HepG2 (cell line): ENCODE data around the gene PMM2. TPM values are rescaled to one million over a fixed set of nuclear protein-coding genes. Genes with fewer than 3 reads are reported as not detected.

Experiments used
- ETV6 ChIP-seq: sonication (generic); formaldehyde crosslinking; conservative IDR thresholded peaks from 2 replicates; pipeline ENCODE4 v1.4.0; 2020; ENCODE audit warnings: missing genetic modification reagents
- FOXC1 ChIP-seq: sonication (generic); formaldehyde crosslinking; IDR thresholded peaks from 2 replicates; pipeline ENCODE4 v1.8.0; 2022; ENCODE audit warnings: mild to moderate bottlenecking, missing genetic modification reagents, borderline replicate concordance
- FOXK1 ChIP-seq: sonication (generic); formaldehyde crosslinking; IDR thresholded peaks from 2 replicates; pipeline ENCODE4 v1.4.0; 2020; ENCODE audit warnings: low read depth, missing genetic modification reagents, borderline replicate concordance
- HES4 ChIP-seq: sonication (generic); formaldehyde crosslinking; IDR thresholded peaks from 2 replicates; pipeline ENCODE4 v1.9.0; 2021; ENCODE audit warnings: mild to moderate bottlenecking, missing genetic modification reagents, borderline replicate concordance
- HNRNPL ChIP-seq: fragments of 200-400 bp; formaldehyde crosslinking; IDR thresholded peaks from 2 replicates; pipeline ENCODE4 v1.6.1; 2017; ENCODE audit warnings: mild to moderate bottlenecking, low read depth, low read length
- HOXA3 ChIP-seq: sonication (generic); formaldehyde crosslinking; IDR thresholded peaks from 2 replicates; pipeline ENCODE4 v1.5.0; 2020; ENCODE audit warnings: missing genetic modification reagents
- NFE2 ChIP-seq: sonication (generic); formaldehyde crosslinking; IDR thresholded peaks from 2 replicates; pipeline ENCODE4 v1.4.0; 2020; ENCODE audit warnings: missing genetic modification reagents
- NFKBIZ ChIP-seq: IDR thresholded peaks from 2 replicates; pipeline ENCODE4 v1.6.1; 2018; ENCODE audit warnings: missing genetic modification reagents, missing compliant biosample characterization
- NONO ChIP-seq, 2 experiments: fragments of 450-650 bp in 1 of 2; sonication (generic) in 1 of 2; formaldehyde crosslinking in 1 of 2; IDR thresholded peaks in 1 of 2; conservative IDR thresholded peaks in 1 of 2; 2 replicates each; pipeline versions ENCODE4 v1.6.1 to v1.8.0; 2017 to 2022; ENCODE audit warnings: mild to moderate bottlenecking in 1 of 2, missing genetic modification reagents in 1 of 2, moderate library complexity in 1 of 2
- NR1H2 ChIP-seq: sonication (generic); formaldehyde crosslinking; IDR thresholded peaks from 2 replicates; pipeline ENCODE4 v1.8.1; 2022; ENCODE audit warnings: low read depth, missing genetic modification reagents, borderline replicate concordance
- TSC22D2 ChIP-seq: sonication (generic); formaldehyde crosslinking; IDR thresholded peaks from 2 replicates; pipeline ENCODE4 v1.5.1; 2020; ENCODE audit warnings: missing genetic modification reagents, mild to moderate bottlenecking, borderline replicate concordance
- XBP1 ChIP-seq: sonication (generic); formaldehyde crosslinking; IDR thresholded peaks from 2 replicates; pipeline ENCODE4 v1.5.0; 2020; ENCODE audit warnings: missing genetic modification reagents
- ZFYVE20 ChIP-seq: sonication (generic); formaldehyde crosslinking; IDR thresholded peaks from 2 replicates; pipeline ENCODE4 v1.8.0; 2023; ENCODE audit warnings: low read depth, mild to moderate bottlenecking, moderate library complexity, missing genetic modification reagents, borderline replicate concordance
- ZNF180 ChIP-seq: sonication (generic); formaldehyde crosslinking; IDR thresholded peaks from 2 replicates; pipeline ENCODE4 v1.4.0; 2020; ENCODE audit warnings: low read depth, missing genetic modification reagents, borderline replicate concordance
- ZNF263 ChIP-seq: sonication (generic); formaldehyde crosslinking; IDR thresholded peaks from 2 replicates; pipeline ENCODE4 v1.4.0; 2020; ENCODE audit warnings: missing genetic modification reagents
- ZNF296 ChIP-seq: sonication (generic); formaldehyde crosslinking; conservative IDR thresholded peaks from 2 replicates; pipeline ENCODE4 v1.5.0; 2020; ENCODE audit warnings: mild to moderate bottlenecking, missing genetic modification reagents
- ZNF605 ChIP-seq: sonication (generic); formaldehyde crosslinking; IDR thresholded peaks from 2 replicates; pipeline ENCODE4 v1.8.0; 2022; ENCODE audit warnings: mild to moderate bottlenecking, missing genetic modification reagents
- polyA plus RNA-seq, 8 experiments: library from polyadenylated mRNA; depleted of rRNA in 3 of 8; stranded (reverse) in 7 of 8; unstranded in 1 of 8; fragments of >200 nt; fragmentation: Illumina TruSeq in 4 of 8; extraction: Trizol in 4 of 8; gene quantifications; 2 replicates each; pipeline versions ENCODE4 v1.2.1 to v1.2.3, GENCODE V29; 2011 to 2016; ENCODE audit warnings: low read depth in 4 of 8, missing spikeins in 1 of 8, mixed read lengths in 1 of 8; ENCODE audit not compliant: insufficient read depth in 1 of 8
- total RNA-seq, 5 experiments: library from RNA; depleted of rRNA; stranded (reverse); fragments of >200 nt; fragmentation: Illumina TruSeq; extraction: Trizol; gene quantifications; 2 replicates each; pipeline ENCODE4 v1.2.3, GENCODE V29; 2016; ENCODE audit warnings: low read depth in 1 of 5
- TF ChIP-seq, protein P1 (sequence below): sonication (generic); formaldehyde crosslinking; IDR thresholded peaks from 2 replicates; pipeline ENCODE4 v1.4.0; 2020; ENCODE audit warnings: missing genetic modification reagents
- TF ChIP-seq, protein P2 (sequence below), 2 experiments: sonication (generic) in 1 of 2; formaldehyde crosslinking in 1 of 2; IDR thresholded peaks; 2 replicates each; pipeline versions ENCODE4 v1.6.1 to v1.9.0; 2014 to 2022; ENCODE audit warnings: antibody characterized with exemption in 1 of 2, borderline replicate concordance in 1 of 2, inconsistent platforms in 1 of 2, low read depth in 1 of 2, missing genetic modification reagents in 1 of 2
- TF ChIP-seq, protein P3 (sequence below): sonication (generic); formaldehyde crosslinking; IDR thresholded peaks from 2 replicates; pipeline ENCODE4 v1.4.0; 2020; ENCODE audit warnings: mild to moderate bottlenecking, missing genetic modification reagents

Gene PMM2
- total and polyA plus RNA-seq, 2 of the 13 experiments (the other 11 are each of a cell fraction or from before 2014, with no cell fraction given), result 52.2 to 93.7 TPM

DNA sequence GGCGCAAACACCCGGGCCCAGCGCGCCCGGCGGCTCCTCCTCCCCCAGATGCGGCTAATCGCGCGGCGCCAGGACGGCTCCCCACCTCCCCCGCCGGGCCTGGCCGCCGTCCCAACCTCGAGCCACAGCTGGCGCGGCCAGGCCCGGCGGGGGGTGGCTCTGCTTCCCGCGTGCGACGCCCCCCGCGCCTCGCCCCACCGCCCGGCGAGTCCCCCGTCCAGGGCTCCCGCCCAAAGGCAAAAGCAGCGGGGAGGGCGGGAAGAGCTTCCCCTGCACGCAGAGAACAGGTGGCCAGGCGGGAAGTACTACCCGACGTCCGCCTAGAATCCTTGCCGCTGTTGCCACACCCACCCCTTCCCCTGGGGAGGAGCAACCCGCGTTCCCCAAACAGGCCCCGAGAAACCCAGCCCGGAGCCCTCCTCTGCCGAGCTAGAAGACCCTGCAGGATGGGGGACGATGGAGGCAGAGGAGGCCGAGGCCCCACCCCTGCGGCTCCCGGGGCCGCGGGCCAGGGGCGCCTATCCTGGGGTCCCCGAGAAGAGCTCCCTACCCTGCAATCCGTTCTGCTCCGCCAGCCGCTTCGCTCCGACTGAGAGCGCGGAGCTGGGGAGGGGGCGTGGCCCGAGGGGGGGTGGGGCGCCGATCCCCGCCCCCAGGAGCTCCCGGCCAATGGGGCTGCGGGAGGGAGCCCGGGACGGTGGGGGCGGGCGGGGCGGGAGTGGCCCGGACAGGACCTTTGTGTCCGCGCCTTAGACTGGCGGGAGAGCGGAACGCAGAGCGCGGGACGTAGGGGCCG lies 71.0 kb downstream of the PMM2 start, which contains the start of gene CARHSP1 (continued):
- TF ChIP-seq, protein P1, sequence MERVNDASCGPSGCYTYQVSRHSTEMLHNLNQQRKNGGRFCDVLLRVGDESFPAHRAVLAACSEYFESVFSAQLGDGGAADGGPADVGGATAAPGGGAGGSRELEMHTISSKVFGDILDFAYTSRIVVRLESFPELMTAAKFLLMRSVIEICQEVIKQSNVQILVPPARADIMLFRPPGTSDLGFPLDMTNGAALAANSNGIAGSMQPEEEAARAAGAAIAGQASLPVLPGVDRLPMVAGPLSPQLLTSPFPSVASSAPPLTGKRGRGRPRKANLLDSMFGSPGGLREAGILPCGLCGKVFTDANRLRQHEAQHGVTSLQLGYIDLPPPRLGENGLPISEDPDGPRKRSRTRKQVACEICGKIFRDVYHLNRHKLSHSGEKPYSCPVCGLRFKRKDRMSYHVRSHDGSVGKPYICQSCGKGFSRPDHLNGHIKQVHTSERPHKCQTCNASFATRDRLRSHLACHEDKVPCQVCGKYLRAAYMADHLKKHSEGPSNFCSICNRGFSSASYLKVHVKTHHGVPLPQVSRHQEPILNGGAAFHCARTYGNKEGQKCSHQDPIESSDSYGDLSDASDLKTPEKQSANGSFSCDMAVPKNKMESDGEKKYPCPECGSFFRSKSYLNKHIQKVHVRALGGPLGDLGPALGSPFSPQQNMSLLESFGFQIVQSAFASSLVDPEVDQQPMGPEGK (CRISPR knock-in tag), result peak; percentile 32; the same call in 1 of the 2 replicates
- TF ChIP-seq, protein P2, sequence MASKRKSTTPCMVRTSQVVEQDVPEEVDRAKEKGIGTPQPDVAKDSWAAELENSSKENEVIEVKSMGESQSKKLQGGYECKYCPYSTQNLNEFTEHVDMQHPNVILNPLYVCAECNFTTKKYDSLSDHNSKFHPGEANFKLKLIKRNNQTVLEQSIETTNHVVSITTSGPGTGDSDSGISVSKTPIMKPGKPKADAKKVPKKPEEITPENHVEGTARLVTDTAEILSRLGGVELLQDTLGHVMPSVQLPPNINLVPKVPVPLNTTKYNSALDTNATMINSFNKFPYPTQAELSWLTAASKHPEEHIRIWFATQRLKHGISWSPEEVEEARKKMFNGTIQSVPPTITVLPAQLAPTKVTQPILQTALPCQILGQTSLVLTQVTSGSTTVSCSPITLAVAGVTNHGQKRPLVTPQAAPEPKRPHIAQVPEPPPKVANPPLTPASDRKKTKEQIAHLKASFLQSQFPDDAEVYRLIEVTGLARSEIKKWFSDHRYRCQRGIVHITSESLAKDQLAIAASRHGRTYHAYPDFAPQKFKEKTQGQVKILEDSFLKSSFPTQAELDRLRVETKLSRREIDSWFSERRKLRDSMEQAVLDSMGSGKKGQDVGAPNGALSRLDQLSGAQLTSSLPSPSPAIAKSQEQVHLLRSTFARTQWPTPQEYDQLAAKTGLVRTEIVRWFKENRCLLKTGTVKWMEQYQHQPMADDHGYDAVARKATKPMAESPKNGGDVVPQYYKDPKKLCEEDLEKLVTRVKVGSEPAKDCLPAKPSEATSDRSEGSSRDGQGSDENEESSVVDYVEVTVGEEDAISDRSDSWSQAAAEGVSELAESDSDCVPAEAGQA (IDR thresholded peaks at IDR 0.05; ENCODE audit: low read depth), result no peak
- TF ChIP-seq, protein P2 (CRISPR knock-in tag; IDR thresholded peaks at IDR 0.05; ENCODE audit: borderline replicate concordance), result peak; percentile 76
- TF ChIP-seq HNRNPL (no peak), FOXK1 (CRISPR knock-in tag) (0 out of 2 replicates have a peak, but pooled peaks have one; percentile 15), ETV6 (CRISPR knock-in tag) (peak; percentile 15; the same call in 1 of the 2 replicates), ZNF180 (CRISPR knock-in tag) (0 out of 2 replicates have a peak, but pooled peaks have one; percentile 42), HOXA3 (CRISPR knock-in tag) (peak; percentile 34), NONO (IDR thresholded peaks at IDR 0.05) (no peak), NONO (CRISPR knock-in tag; conservative IDR thresholded peaks at IDR 0.05) (peak; percentile 55; the same call in 1 of the 2 replicates), ZNF263 (CRISPR knock-in tag) (no peak), ZNF605 (peak; percentile 97), FOXC1 (CRISPR knock-in tag) (0 out of 2 replicates have a peak, but pooled peaks have one; percentile 18), XBP1 (no peak), NR1H2 (CRISPR knock-in tag) (no peak; the same call in 1 of the 2 replicates), NFE2 (CRISPR knock-in tag) (no peak), ZNF296 (CRISPR knock-in tag) (no peak; the same call in 1 of the 2 replicates), NFKBIZ (0 out of 2 replicates have a peak, but pooled peaks have one; percentile 28), ZFYVE20 (peak; percentile 84; the same call in 1 of the 2 replicates), TSC22D2 (CRISPR knock-in tag) (no peak), HES4 (CRISPR knock-in tag) (peak; percentile 91; the same call in 1 of the 2 replicates)
- TF ChIP-seq, protein P3, sequence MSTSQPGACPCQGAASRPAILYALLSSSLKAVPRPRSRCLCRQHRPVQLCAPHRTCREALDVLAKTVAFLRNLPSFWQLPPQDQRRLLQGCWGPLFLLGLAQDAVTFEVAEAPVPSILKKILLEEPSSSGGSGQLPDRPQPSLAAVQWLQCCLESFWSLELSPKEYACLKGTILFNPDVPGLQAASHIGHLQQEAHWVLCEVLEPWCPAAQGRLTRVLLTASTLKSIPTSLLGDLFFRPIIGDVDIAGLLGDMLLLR (CRISPR knock-in tag), result no peak
